Measurements from ENCODE around the gene ATF6. TPM values are rescaled to one million over a fixed set of nuclear protein-coding genes. Genes with fewer than 3 reads are reported as not detected.
A peak's percentile ranks its signal among the peaks of the same experiment; 100 is the strongest.

Gene ATF6
- total and polyA plus RNA-seq, 8 donors: 3.4 to 54.3 (median 13.5) TPM

DNA sequence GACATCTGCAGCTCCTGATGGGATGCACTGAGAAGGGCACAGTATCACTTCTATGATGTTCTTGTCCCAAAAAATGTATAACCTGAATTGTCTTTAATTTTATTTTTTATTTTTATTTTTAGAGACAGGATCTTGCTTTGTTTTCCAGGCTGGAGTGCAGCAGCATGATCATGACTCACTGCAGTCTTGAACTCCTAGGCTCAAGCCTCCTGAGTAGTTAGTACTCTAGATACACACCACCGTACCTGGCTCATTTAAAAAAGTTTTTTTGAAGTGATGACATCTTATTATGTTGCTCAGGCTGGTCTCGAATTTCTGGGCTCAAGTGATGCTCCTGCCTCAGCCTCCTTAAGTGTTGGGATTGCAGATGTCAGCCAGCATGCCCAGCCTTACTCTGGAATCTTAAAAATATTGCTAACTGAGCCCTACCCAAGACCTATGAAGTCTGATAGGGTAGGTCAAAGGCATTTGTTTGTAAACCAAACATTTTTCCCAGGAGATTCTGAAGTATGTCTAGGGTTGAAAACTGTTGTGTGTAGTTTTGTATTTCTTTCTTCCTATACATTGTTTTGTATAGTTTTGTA is 68.9 kb downstream of the ATF6 start:
- 47 to 94% (median 88%) methylated on average over 2 of the region's 2 CpGs for WGBS, 5 donors
- intact Hi-C loops (cut with DNase I; ENCODE audit: low total_unique reads): no loop called here
- TF ChIP-seq EP300 (IDR thresholded peaks at IDR 0.05): no peak
- TF ChIP-seq POLR2A (IDR thresholded peaks at IDR 0.05): no peak
- no peak for TF ChIP-seq CTCF (IDR thresholded peaks at IDR 0.05)
- TF ChIP-seq POLR2AphosphoS5 (IDR thresholded peaks at IDR 0.05): no peak
- H3K36me3 ChIP-seq: peaks cover 0 to 10% (median 2%) of the 10 kb centered on the region in 4 donors
- no peak for DNase-seq
- H3K27ac ChIP-seq: no peak overlapping the region
- no peaks in the 10 kb centered on the region for H3K9me3 ChIP-seq
- no peaks in the 10 kb centered on the region for H3K27me3 ChIP-seq
- H3K4me3 ChIP-seq: no peak overlapping the region
- peaks cover 0 to 11% (median 0%) of the 10 kb centered on the region in 4 donors for H3K4me1 ChIP-seq

GRCh38 chr1:161836018-161836417 is 69.9 kb downstream of the ATF6 start:
- Histone ChIP-seq H3K9me3 (no peaks in the 10 kb centered on the region), H3K4me1 (peaks cover 0 to 11% (median 0%) of the 10 kb centered on the region in 4 donors), H3K27ac (no peak overlapping the region), H3K36me3 (peaks cover 0 to 10% (median 2%) of the 10 kb centered on the region in 4 donors), H3K27me3 (no peaks in the 10 kb centered on the region), H3K4me3 (no peak overlapping the region)
- WGBS, 5 donors: 74 to 93% (median 87%) methylated on average over 5 of the region's 5 CpGs
- no peak for DNase-seq
- intact Hi-C loops (cut with DNase I; ENCODE audit: low total_unique reads): no loop called here
- TF ChIP-seq POLR2A (IDR thresholded peaks at IDR 0.05): no peak

DNA sequence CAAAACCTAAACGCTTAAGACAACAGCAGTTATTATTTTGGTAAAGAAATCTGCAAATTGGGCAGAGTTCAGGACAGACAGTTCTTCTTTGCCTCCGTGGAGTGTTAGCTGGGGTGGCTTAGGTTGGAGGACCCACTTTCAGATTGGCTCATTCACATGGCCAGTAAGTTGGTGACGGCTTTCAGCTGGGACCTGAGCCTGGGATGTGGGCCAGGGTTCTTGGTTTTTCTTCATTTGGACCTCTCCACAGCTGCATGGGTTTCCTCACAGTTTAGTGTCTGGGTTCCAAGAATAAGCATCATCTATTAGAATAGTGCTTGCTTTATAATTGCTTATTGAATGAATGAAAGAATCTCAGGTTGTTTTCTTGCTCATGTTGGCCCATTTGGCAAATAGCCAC is 72.2 kb downstream of the ATF6 start:
- no peaks in the 10 kb centered on the region for H3K27me3 ChIP-seq
- peaks cover 2 to 25% (median 12%) of the 10 kb centered on the region in 4 donors for H3K36me3 ChIP-seq
- intact Hi-C loops (cut with DNase I; ENCODE audit: low total_unique reads): no loop called here
- peak in 1 of 2 donors; percentile 37 for DNase-seq
- H3K27ac ChIP-seq: peak overlapping the region in 1 of 5 donors; percentile 47
- no peaks in the 10 kb centered on the region for H3K9me3 ChIP-seq
- WGBS, 5 donors: 69 to 95% (median 89%) methylated on average over 3 of the region's 3 CpGs
- TF ChIP-seq POLR2A (IDR thresholded peaks at IDR 0.05): no peak
- no peak for TF ChIP-seq CTCF (IDR thresholded peaks at IDR 0.05)
- TF ChIP-seq POLR2AphosphoS5 (IDR thresholded peaks at IDR 0.05): no peak
- TF ChIP-seq EP300 (IDR thresholded peaks at IDR 0.05): no peak
- no peak overlapping the region for H3K4me3 ChIP-seq
- peaks cover 0 to 11% (median 0%) of the 10 kb centered on the region in 4 donors for H3K4me1 ChIP-seq

DNA sequence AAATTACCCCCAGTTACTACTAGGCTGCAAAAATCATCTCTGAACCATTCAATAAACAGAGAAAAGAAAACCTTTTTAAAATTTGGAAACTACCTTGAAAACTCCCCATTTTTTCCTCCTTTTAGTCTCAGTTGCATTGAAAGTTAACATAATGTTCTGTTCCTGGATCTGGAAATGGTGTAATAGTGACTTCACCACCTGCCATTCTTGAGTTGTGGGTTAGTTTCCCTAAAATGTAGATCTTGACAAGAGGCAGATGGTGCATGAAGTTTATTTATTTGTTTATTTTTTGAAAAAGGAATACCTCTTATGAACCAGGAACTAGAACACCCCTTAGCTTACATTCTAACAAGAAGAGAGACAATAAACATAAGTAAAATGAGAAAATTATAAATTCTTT is 72.8 kb downstream of the ATF6 start:
- peak overlapping the region in 1 of 5 donors; percentile 51 for H3K27ac ChIP-seq
- no peaks in the 10 kb centered on the region for H3K9me3 ChIP-seq

More for the DNA sequence above, 72.8 kb downstream of the ATF6 start:
- DNase-seq: no peak
- intact Hi-C loops (cut with DNase I; ENCODE audit: low total_unique reads): no loop called here
- TF ChIP-seq EP300 (IDR thresholded peaks at IDR 0.05) (no peak), POLR2A (IDR thresholded peaks at IDR 0.05) (no peak), CTCF (IDR thresholded peaks at IDR 0.05) (no peak), POLR2AphosphoS5 (IDR thresholded peaks at IDR 0.05) (no peak)
- Histone ChIP-seq H3K4me3 (no peak overlapping the region), H3K27me3 (no peaks in the 10 kb centered on the region), H3K36me3 (peaks cover 2 to 26% (median 15%) of the 10 kb centered on the region in 4 donors), H3K4me1 (peaks cover 0 to 11% (median 0%) of the 10 kb centered on the region in 4 donors)
